Ovary (tissue), 3 donors: ENCODE measurements around the gene SYCE1L.

Experiments used
- EP300 ChIP-seq: sonication (generic); formaldehyde crosslinking; IDR thresholded peaks from one replicate; pipeline ENCODE4 v1.6.1; 2017; ENCODE audit warnings: antibody characterized with exemption
- POLR2A ChIP-seq: fragments of 450-650 bp; IDR thresholded peaks from one replicate; pipeline ENCODE4 v1.6.1; 2017; ENCODE audit warnings: antibody characterized with exemption, mild to moderate bottlenecking, moderate library complexity
- TF ChIP-seq, protein P1 (sequence below), 3 donors: fragments of 450-650 bp in 2 of 3; fragments of 200-600 bp in 1 of 3; IDR thresholded peaks; one replicate each; pipeline versions ENCODE4 v1.5.1 to v1.8.0; 2016 to 2022; ENCODE audit warnings: antibody characterized with exemption in 3 of 3, mild to moderate bottlenecking in 1 of 3
- donor health status: DM: no; HTN: no; CAD: no.

DNA sequence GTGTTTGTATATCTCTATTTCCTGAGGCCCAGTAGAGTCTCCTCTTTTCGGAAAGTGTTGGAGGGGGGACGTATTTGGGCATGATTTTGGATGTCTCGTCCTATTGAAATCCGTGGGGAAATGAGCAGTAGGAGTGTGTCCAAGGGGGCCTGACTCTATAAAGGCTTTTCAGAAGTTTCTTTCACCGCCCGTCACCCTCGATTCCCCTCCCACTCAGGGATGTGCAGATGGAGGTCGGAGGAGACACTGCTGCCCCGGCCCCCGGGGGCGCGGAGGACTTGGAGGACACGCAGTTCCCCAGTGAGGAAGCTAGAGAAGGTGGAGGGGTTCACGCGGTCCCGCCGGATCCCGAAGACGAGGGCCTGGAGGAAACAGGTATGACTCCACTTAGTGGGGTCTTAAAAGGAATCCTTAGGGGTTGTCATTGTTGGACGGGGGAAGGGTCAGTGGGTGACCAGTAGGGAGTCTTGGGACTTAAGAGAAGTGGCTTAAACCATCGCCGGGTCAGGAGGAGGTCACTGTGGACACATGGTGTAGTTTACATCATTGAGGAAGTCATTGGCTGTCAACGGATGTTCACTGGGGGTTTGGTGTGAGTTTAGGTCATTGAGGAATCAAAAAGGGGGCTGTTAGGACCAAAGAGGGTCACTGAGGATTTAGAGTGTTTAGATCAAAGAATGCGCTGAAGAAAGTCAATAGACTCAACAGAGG, 7.8 kb upstream of the SYCE1L start:
- TF ChIP-seq, protein P1, sequence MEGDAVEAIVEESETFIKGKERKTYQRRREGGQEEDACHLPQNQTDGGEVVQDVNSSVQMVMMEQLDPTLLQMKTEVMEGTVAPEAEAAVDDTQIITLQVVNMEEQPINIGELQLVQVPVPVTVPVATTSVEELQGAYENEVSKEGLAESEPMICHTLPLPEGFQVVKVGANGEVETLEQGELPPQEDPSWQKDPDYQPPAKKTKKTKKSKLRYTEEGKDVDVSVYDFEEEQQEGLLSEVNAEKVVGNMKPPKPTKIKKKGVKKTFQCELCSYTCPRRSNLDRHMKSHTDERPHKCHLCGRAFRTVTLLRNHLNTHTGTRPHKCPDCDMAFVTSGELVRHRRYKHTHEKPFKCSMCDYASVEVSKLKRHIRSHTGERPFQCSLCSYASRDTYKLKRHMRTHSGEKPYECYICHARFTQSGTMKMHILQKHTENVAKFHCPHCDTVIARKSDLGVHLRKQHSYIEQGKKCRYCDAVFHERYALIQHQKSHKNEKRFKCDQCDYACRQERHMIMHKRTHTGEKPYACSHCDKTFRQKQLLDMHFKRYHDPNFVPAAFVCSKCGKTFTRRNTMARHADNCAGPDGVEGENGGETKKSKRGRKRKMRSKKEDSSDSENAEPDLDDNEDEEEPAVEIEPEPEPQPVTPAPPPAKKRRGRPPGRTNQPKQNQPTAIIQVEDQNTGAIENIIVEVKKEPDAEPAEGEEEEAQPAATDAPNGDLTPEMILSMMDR (IDR thresholded peaks at IDR 0.05): peak in 2 of 3 donors; percentile 1 to 16
- TF ChIP-seq POLR2A (no peak), EP300 (no peak)
